Spleen (tissue), 11 donors: ENCODE data around the gene LYSMD3. TPM values are rescaled to one million over a fixed set of nuclear protein-coding genes. Genes with fewer than 3 reads are reported as not detected.

Source experiments
- DNase-seq: peaks from one replicate; pipeline ENCODE4 v3.0.0-alpha.2; 2020
- H3K27ac ChIP-seq, 8 donors: fragments of 200-600 bp; sonication (generic) in 7 of 8; 1 replicate in 4 of 8; 2 replicates in 4 of 8; pipeline versions ENCODE4 v1.5.0 to v1.8.0; 2016 to 2021; ENCODE audit warnings: inconsistent platforms in 4 of 8, mild to moderate bottlenecking in 4 of 8, moderate library complexity in 1 of 8
- H3K27me3 ChIP-seq, 7 donors: fragments of 200-600 bp; sonication (generic) in 6 of 7; replicated peaks in 1 of 7; 1 replicate in 4 of 7; 2 replicates in 3 of 7; pipeline versions ENCODE4 v1.5.0 to v1.8.0; 2016 to 2021; ENCODE audit warnings: inconsistent platforms in 3 of 7, mild to moderate bottlenecking in 1 of 7
- H3K36me3 ChIP-seq, 6 donors: fragments of 200-600 bp; sonication (generic) in 5 of 6; 1 replicate in 4 of 6; 2 replicates in 2 of 6; pipeline versions ENCODE4 v1.5.0 to v1.8.0; 2016 to 2021; ENCODE audit warnings: inconsistent platforms in 2 of 6
- H3K4me1 ChIP-seq, 6 donors: fragments of 200-600 bp; sonication (generic) in 5 of 6; 1 replicate in 3 of 6; 2 replicates in 3 of 6; pipeline versions ENCODE4 v1.5.0 to v1.8.0; 2016 to 2021; ENCODE audit warnings: inconsistent platforms in 3 of 6
- H3K4me3 ChIP-seq, 8 donors: fragments of 200-600 bp; sonication (generic) in 7 of 8; 1 replicate in 4 of 8; 2 replicates in 4 of 8; pipeline versions ENCODE4 v1.5.0 to v1.8.0; 2016 to 2021; ENCODE audit warnings: inconsistent platforms in 4 of 8, mild to moderate bottlenecking in 4 of 8, moderate library complexity in 2 of 8
- H3K9me3 ChIP-seq, 8 donors: fragments of 200-600 bp; sonication (generic) in 7 of 8; 1 replicate in 4 of 8; 2 replicates in 4 of 8; pipeline versions ENCODE4 v1.5.0 to v1.8.0; 2016 to 2021; ENCODE audit warnings: inconsistent platforms in 4 of 8
- POLR2A ChIP-seq, 3 donors: fragments of 450-650 bp; IDR thresholded peaks; one replicate each; pipeline ENCODE4 v1.5.1; 2017; ENCODE audit warnings: antibody characterized with exemption in 3 of 3, mild to moderate bottlenecking in 1 of 3
- POLR2AphosphoS5 ChIP-seq, 3 donors: sonication (generic); formaldehyde crosslinking; IDR thresholded peaks; one replicate each; pipeline ENCODE4 v1.5.1; 2017; ENCODE audit warnings: antibody characterized with exemption in 3 of 3
- WGBS, 5 donors: extraction: QIAGEN DNeasy Blood & Tissue Kit in 3 of 5; methylation state at CpG; one replicate each; pipeline versions ENCODE4 v1.1.5 to v1.1.7; 2013 to 2018; 5-methylcytosine and 5-hydroxymethylcytosine counted together
- intact Hi-C: fragments of 100-400 bp; cut with DNase I; formaldehyde crosslinking; loops from one replicate; pipeline ENCODE4 v1.15.0; 2023; ENCODE audit warnings: low total_unique reads
- polyA plus RNA-seq, 3 donors: library from polyadenylated mRNA; stranded (reverse); fragments of 200-250 nt; gene quantifications; one replicate each; pipeline ENCODE4 v1.2.1, GENCODE V29; 2013
- total RNA-seq, 7 donors: library from RNA; depleted of rRNA in 3 of 7; stranded (reverse); fragments of >200 nt in 3 of 7; fragmentation: NEBNext Ultra II Directional in 4 of 7; extraction: Animal tissue kit (Norgen Biotek cat#: 25700) in 4 of 7; gene quantifications; one replicate each; pipeline versions ENCODE4 v1.1.0 to v1.2.1, GENCODE V29; 2016 to 2021
- TF ChIP-seq, protein P1 (sequence below), 11 experiments: fragments of 200-600 bp in 7 of 11; fragments of 450-650 bp in 4 of 11; sonication (generic) in 4 of 11; IDR thresholded peaks in 8 of 11; conservative IDR thresholded peaks in 3 of 11; 1 replicate in 7 of 11; 2 replicates in 4 of 11; pipeline versions ENCODE4 v1.4.0 to v1.8.0; 2016 to 2021; ENCODE audit warnings: antibody characterized with exemption in 11 of 11, inconsistent platforms in 4 of 11, mild to moderate bottlenecking in 1 of 11
- donor health status: healthy with polysubstance abuse.
- donor health status: DM: no; HTN: no; CAD: no; lungs with moderate emphysema.
- donor health status: DM: no; HTN: no; CAD: no.
- donor health status: Bipolar disorder and iron deficiency.
- donor health status: healthy.
- donor health status: DM: no; HTN: no; CAD: no.
- donor health status: DM: yes; HTN: yes; CAD: no.

Gene LYSMD3
- total and polyA plus RNA-seq, 10 donors, result 5.1 to 27.4 (median 19.5) TPM

DNA sequence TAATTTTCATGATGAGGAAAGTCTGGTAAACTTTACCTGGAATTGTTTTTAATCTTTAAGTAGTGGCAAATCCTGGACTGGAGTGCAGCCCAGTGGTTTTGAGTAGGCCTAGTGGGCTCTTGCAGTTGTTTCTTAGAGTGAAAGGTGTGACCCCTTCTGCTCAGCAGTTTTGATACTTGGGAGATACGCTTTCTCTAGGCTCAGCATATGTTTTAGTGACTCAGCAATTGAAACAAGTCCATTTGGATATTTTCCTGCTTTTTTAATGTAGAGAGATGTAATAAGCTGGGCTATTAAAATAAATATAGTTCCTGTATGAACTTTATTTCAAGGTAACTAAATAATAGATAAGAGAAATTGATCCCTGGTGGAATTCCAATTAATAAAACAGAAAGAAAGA, 48.7 kb downstream of the LYSMD3 start:
- Histone ChIP-seq H3K27ac (no peak overlapping the region), H3K4me1 (no peaks in the 10 kb centered on the region), H3K9me3 (no peaks in the 10 kb centered on the region), H3K36me3 (no peaks in the 10 kb centered on the region), H3K27me3 (no peaks in the 10 kb centered on the region), H3K4me3 (no peak overlapping the region)
- 87 to 97% (median 96%) methylated on average over 1 of the region's 1 CpG for WGBS, 5 donors
- TF ChIP-seq, protein P1, sequence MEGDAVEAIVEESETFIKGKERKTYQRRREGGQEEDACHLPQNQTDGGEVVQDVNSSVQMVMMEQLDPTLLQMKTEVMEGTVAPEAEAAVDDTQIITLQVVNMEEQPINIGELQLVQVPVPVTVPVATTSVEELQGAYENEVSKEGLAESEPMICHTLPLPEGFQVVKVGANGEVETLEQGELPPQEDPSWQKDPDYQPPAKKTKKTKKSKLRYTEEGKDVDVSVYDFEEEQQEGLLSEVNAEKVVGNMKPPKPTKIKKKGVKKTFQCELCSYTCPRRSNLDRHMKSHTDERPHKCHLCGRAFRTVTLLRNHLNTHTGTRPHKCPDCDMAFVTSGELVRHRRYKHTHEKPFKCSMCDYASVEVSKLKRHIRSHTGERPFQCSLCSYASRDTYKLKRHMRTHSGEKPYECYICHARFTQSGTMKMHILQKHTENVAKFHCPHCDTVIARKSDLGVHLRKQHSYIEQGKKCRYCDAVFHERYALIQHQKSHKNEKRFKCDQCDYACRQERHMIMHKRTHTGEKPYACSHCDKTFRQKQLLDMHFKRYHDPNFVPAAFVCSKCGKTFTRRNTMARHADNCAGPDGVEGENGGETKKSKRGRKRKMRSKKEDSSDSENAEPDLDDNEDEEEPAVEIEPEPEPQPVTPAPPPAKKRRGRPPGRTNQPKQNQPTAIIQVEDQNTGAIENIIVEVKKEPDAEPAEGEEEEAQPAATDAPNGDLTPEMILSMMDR (IDR thresholded peaks at IDR 0.05 in 8 of 11, conservative IDR thresholded peaks at IDR 0.05 in 3 of 11), result no peak
- TF ChIP-seq POLR2AphosphoS5 (IDR thresholded peaks at IDR 0.05) (no peak), POLR2A (IDR thresholded peaks at IDR 0.05) (no peak)
- intact Hi-C loops, result no loop called here
- no peak for DNase-seq

- TF ChIP-seq POLR2A (IDR thresholded peaks at IDR 0.05), result no peak
- TF ChIP-seq, protein P1 (IDR thresholded peaks at IDR 0.05 in 8 of 11, conservative IDR thresholded peaks at IDR 0.05 in 3 of 11), result no peak
- no peak for TF ChIP-seq POLR2AphosphoS5 (IDR thresholded peaks at IDR 0.05)
- Histone ChIP-seq H3K4me3 (no peak overlapping the region), H3K4me1 (peaks cover 0 to 8% (median 6%) of the 10 kb centered on the region in 6 donors), H3K27me3 (no peaks in the 10 kb centered on the region), H3K27ac (no peak overlapping the region), H3K9me3 (no peaks in the 10 kb centered on the region), H3K36me3 (no peaks in the 10 kb centered on the region)
- no peak for DNase-seq
- intact Hi-C loops, result no loop called here
Measured at GRCh38 chr5:90479611-90480385, 49.6 kb downstream of the LYSMD3 start.

DNA sequence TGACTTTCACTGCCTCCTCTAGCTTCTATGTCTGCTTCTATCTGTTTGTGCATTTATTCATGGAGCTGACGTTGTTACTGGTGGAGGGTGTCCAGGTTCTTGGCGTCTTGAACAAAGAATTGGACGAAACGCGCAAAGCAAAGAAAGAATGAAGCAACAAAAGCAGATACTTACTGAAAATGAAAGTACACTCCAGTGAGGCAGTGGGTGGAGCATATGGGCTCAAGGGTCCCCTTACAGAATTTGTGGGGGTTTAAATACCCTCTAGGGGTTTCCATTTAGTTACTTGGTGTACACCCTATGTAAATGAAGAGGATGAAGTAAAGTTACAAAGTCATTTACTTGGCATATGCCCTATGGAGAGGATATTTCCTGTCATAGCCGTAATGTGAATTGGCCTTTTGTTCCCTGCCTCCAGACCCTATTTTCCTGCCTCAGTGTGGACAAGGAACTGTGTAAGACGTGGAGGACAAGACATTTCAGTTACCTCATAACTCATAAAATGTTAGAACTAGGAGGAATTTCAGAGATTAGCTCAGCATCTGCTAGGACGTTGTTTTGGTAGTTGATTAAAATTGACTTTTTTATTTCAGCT, 51.7 kb downstream of the LYSMD3 start:
- no peak overlapping the region for H3K27ac ChIP-seq
- TF ChIP-seq POLR2AphosphoS5 (IDR thresholded peaks at IDR 0.05) (no peak), POLR2A (IDR thresholded peaks at IDR 0.05) (no peak)
- TF ChIP-seq, protein P1 (IDR thresholded peaks at IDR 0.05 in 8 of 11, conservative IDR thresholded peaks at IDR 0.05 in 3 of 11), result no peak
- no peak overlapping the region for H3K4me3 ChIP-seq

DNA sequence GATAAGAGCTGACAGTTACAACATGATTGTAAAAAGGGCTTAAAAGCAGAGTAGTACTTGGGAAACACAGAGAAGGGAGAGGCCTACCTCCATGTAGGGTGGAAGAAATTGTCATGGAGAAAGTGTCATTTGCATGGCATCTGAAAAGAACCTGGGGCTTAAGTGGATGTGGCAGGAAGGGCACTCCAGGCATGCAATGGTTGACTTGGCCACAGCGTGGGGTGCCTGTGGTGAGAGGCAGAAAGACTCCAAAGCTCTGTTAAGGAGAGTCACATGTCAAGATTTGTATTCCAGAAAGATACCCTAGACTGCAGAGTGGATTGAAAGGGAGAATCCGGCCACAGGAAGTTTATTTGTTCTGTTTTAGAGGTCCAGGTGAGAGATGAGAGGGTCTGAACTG, 52.3 kb downstream of the LYSMD3 start:
- Histone ChIP-seq H3K27me3 (no peaks in the 10 kb centered on the region), H3K4me3 (no peak overlapping the region), H3K36me3 (no peaks in the 10 kb centered on the region), H3K4me1 (peaks cover 7 to 29% (median 24%) of the 10 kb centered on the region in 6 donors), H3K9me3 (no peaks in the 10 kb centered on the region), H3K27ac (no peak overlapping the region)
- WGBS, 5 donors, result 73 to 88% (median 86%) methylated on average over 2 of the region's 2 CpGs
- no peak for DNase-seq
- TF ChIP-seq POLR2AphosphoS5 (IDR thresholded peaks at IDR 0.05), result no peak
- TF ChIP-seq, protein P1 (IDR thresholded peaks at IDR 0.05 in 8 of 11, conservative IDR thresholded peaks at IDR 0.05 in 3 of 11), result no peak
- TF ChIP-seq POLR2A (IDR thresholded peaks at IDR 0.05), result no peak
- intact Hi-C loops, result no loop called here

More for the DNA sequence above, 51.7 kb downstream of the LYSMD3 start:
- Histone ChIP-seq H3K36me3 (no peaks in the 10 kb centered on the region), H3K9me3 (no peaks in the 10 kb centered on the region), H3K4me1 (peaks cover 6 to 23% (median 17%) of the 10 kb centered on the region in 6 donors), H3K27me3 (no peaks in the 10 kb centered on the region)
- DNase-seq, result no peak
- 77 to 89% (median 83%) methylated on average over 8 of the region's 8 CpGs for WGBS, 5 donors
- intact Hi-C loops, result no loop called here
